Sigmoid colon (tissue), 7 donors: ENCODE measurements around the gene TPGS1. TPM values are rescaled to one million over a fixed set of nuclear protein-coding genes. Genes with fewer than 3 reads are reported as not detected.
A peak's percentile ranks its signal among the peaks of the same experiment; 100 is the strongest.

ENCODE experiments used
- DNase-seq: peaks from one replicate; pipeline ENCODE4 v3.0.0-alpha.2; 2019
- H3K27ac ChIP-seq, 4 donors: fragments of 200-600 bp; sonication (generic); one replicate each; pipeline ENCODE4 v1.5.1; 2016 to 2019; ENCODE audit warnings: mild to moderate bottlenecking in 1 of 4
- H3K27me3 ChIP-seq, 3 donors: fragments of 200-600 bp; sonication (generic); one replicate each; pipeline ENCODE4 v1.5.1; 2019; ENCODE audit warnings: mild to moderate bottlenecking in 1 of 3
- H3K36me3 ChIP-seq, 4 donors: fragments of 200-600 bp; sonication (generic); one replicate each; pipeline ENCODE4 v1.5.1; 2016 to 2019
- H3K4me1 ChIP-seq, 4 donors: fragments of 200-600 bp; sonication (generic); one replicate each; pipeline ENCODE4 v1.5.1; 2017 to 2019
- H3K4me3 ChIP-seq, 4 donors: fragments of 200-600 bp; sonication (generic); one replicate each; pipeline ENCODE4 v1.5.1; 2017 to 2019; ENCODE audit warnings: mild to moderate bottlenecking in 2 of 4, moderate library complexity in 1 of 4
- H3K9me3 ChIP-seq, 4 donors: fragments of 200-600 bp in 3 of 4; sonication (generic) in 3 of 4; one replicate each; pipeline versions ENCODE4 v1.5.1 to v1.6.1; 2013 to 2019
- EP300 ChIP-seq, 4 donors: sonication (generic); formaldehyde crosslinking; IDR thresholded peaks; one replicate each; pipeline ENCODE4 v1.6.1; 2017; ENCODE audit warnings: antibody characterized with exemption in 4 of 4
- POLR2A ChIP-seq, 2 donors: fragments of 450-650 bp; IDR thresholded peaks; one replicate each; pipeline ENCODE4 v1.6.1; 2016; ENCODE audit warnings: antibody characterized with exemption in 2 of 2, mild to moderate bottlenecking in 2 of 2, moderate library complexity in 2 of 2
- POLR2AphosphoS5 ChIP-seq, 4 donors: sonication (generic); formaldehyde crosslinking; IDR thresholded peaks; one replicate each; pipeline ENCODE4 v1.6.1; 2017; ENCODE audit warnings: antibody characterized with exemption in 4 of 4
- WGBS, 2 donors: extraction: QIAGEN DNeasy Blood & Tissue Kit; methylation state at CpG; one replicate each; pipeline ENCODE4 v1.1.7; 2013; 5-methylcytosine and 5-hydroxymethylcytosine counted together
- intact Hi-C: fragments of 100-400 bp; cut with DNase I; formaldehyde crosslinking; loops from one replicate; pipeline ENCODE4 v1.15.1; 2023
- polyA plus RNA-seq, 3 donors: library from polyadenylated mRNA; stranded (reverse); fragments of 200-250 nt; gene quantifications; one replicate each; pipeline ENCODE4 v1.2.3, GENCODE V29; 2013
- total RNA-seq, 4 donors: library from RNA; depleted of rRNA; stranded (reverse); fragments of >200 nt; gene quantifications; one replicate each; pipeline ENCODE4 v1.1.0, GENCODE V29; 2016
- TF ChIP-seq, protein P1 (sequence below), 4 experiments: fragments of 450-650 bp in 3 of 4; fragments of 200-600 bp in 1 of 4; IDR thresholded peaks; one replicate each; pipeline ENCODE4 v1.5.1; 2016 to 2019; ENCODE audit warnings: antibody characterized with exemption in 4 of 4, mild to moderate bottlenecking in 3 of 4, moderate library complexity in 2 of 4
- donor health status: healthy with polysubstance abuse.
- donor health status: Bipolar disorder and iron deficiency.
- donor health status: healthy.

TPGS1 gene
- total and polyA plus RNA-seq, 7 donors: 14.3 to 78.8 (median 36.3) TPM

DNA sequence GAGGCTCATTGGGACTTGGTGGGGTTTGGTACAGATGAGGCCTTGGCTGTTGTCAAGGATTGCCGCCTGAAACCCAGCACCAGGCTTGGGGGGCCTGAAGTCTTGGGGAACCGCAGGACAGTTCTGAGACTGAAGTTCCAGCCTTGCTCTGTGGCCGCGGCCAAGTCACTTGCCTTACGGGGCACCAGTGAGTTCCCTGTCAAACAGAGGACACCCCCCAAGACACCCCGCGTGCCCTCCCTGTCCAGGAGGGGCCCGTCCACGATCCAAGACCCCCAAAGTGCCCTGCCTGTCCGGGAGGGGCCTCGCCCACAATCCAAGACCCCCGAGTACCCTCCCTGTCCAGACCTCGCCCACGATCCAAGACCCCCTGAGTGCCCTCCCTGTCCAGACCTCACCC, 26.8 kb downstream of the TPGS1 start:
- no peaks in the 10 kb centered on the region for H3K9me3 ChIP-seq
- 85 to 86% methylated on average over 14 of the region's 14 CpGs for WGBS, 2 donors
- peaks cover 0 to 49% (median 42%) of the 10 kb centered on the region in 4 donors for H3K4me1 ChIP-seq
- peak overlapping the region; percentile 92 to 99 (median 98) for H3K27ac ChIP-seq
- no peaks in the 10 kb centered on the region for H3K27me3 ChIP-seq
- intact Hi-C loops: no loop called here
- H3K4me3 ChIP-seq: peak overlapping the region in 3 of 4 donors; percentile 78 to 94 (median 93)
- peak; percentile 64 for DNase-seq
- TF ChIP-seq, protein P1, sequence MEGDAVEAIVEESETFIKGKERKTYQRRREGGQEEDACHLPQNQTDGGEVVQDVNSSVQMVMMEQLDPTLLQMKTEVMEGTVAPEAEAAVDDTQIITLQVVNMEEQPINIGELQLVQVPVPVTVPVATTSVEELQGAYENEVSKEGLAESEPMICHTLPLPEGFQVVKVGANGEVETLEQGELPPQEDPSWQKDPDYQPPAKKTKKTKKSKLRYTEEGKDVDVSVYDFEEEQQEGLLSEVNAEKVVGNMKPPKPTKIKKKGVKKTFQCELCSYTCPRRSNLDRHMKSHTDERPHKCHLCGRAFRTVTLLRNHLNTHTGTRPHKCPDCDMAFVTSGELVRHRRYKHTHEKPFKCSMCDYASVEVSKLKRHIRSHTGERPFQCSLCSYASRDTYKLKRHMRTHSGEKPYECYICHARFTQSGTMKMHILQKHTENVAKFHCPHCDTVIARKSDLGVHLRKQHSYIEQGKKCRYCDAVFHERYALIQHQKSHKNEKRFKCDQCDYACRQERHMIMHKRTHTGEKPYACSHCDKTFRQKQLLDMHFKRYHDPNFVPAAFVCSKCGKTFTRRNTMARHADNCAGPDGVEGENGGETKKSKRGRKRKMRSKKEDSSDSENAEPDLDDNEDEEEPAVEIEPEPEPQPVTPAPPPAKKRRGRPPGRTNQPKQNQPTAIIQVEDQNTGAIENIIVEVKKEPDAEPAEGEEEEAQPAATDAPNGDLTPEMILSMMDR (IDR thresholded peaks at IDR 0.05): no peak
- TF ChIP-seq POLR2A (IDR thresholded peaks at IDR 0.05): no peak
- no peak for TF ChIP-seq EP300 (IDR thresholded peaks at IDR 0.05)
- TF ChIP-seq POLR2AphosphoS5 (IDR thresholded peaks at IDR 0.05): no peak
- peaks cover 24 to 36% (median 29%) of the 10 kb centered on the region in 4 donors for H3K36me3 ChIP-seq

DNA sequence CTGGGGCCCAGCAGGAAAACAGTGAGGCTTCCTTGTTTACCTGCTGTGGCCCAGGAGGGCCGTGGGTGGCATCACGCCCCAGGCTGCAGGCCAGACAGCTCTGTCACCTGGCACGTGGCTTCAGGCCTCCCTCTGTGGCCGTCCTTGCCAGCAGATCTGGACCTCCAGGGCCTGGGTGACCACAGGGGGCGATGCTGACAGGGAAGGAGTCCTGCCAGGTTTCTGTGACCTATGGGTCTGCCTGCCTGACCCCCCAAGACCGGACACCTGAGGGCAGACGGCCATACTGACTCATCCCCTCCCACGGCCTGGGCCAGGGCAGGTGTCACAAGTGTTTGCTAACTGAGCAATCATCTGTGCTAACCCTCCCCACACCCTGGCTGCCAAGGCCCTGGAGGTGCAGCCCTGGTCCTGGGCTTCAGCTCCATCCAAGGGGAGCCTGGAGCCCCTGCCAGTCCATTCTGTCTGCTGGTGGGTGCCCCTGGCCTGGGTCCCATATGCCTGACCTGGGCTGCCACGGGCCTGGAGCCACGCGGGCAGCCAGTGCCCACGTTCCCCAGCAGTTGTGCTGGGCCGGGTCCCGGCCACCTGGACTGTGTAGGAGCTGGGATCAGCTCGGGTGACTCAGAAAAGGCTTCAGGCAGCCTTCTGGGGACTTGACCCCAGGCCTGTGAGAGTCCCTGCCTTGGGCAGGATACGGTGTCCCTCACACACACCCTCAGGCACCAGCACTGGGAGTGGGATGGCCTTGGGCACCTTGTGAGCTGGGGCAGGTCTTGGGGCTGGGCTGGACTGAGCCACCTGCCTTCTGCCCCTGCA, 27.9 kb downstream of the TPGS1 start:
- intact Hi-C loops: no loop called here
- Histone ChIP-seq H3K9me3 (no peaks in the 10 kb centered on the region), H3K4me3 (no peak overlapping the region), H3K27me3 (no peaks in the 10 kb centered on the region), H3K27ac (peak overlapping the region; percentile 7 to 53 (median 36)), H3K4me1 (peaks cover 0 to 52% (median 45%) of the 10 kb centered on the region in 4 donors), H3K36me3 (peaks cover 30 to 43% (median 34%) of the 10 kb centered on the region in 4 donors)
- peak; percentile 66 for DNase-seq
- no peak for TF ChIP-seq POLR2A (IDR thresholded peaks at IDR 0.05)
- TF ChIP-seq POLR2AphosphoS5 (IDR thresholded peaks at IDR 0.05): no peak
- no peak for TF ChIP-seq EP300 (IDR thresholded peaks at IDR 0.05)
- TF ChIP-seq, protein P1 (IDR thresholded peaks at IDR 0.05): no peak
- WGBS, 2 donors: 65 to 76% methylated on average over 16 of the region's 16 CpGs

DNA sequence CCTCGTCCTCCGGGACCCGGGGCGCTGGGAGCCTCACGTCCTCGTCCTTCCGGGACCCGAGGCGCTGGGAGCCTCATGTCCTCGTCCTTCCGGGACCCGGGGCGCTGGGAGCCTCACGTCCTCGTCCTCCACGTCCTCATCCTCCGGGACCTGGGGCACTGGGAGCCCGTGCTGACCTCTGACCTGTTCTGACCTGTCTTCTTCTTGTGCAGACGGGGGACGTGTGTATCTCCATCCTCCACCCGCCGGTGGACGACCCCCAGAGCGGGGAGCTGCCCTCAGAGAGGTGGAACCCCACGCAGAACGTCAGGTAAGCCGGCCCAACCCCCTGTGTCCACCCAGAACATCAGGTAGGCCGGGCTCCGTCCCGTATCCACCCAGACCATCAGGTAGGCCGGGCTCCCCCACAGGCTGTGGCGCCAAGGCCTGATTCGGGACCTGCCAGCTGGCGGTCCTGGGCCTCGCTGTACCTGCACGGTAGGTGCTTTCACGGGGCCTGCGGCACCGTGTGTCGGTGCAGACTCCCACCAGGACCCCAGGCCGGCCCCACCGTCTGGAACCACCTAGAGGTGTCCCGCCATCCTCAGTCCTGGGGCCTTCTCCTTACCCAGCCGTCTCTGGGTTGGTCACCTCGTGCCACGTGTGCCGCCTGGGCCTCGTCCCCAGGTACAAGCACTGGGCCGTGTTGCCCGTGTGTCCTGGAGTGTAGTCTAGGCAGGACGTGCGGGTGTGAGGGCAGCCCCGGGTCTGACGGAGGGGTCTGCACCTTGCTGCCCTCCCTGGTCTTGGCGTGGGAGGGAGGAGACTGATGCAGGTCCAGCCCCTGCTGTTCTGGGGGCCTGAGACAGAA, 29.0 kb downstream of the TPGS1 start:
- intact Hi-C loops: no loop called here
- H3K27me3 ChIP-seq: no peaks in the 10 kb centered on the region
- H3K36me3 ChIP-seq: peaks cover 32 to 49% (median 37%) of the 10 kb centered on the region in 4 donors
- H3K27ac ChIP-seq: no peak overlapping the region
- H3K4me1 ChIP-seq: peaks cover 0 to 44% (median 39%) of the 10 kb centered on the region in 4 donors
- no peaks in the 10 kb centered on the region for H3K9me3 ChIP-seq
- H3K4me3 ChIP-seq: no peak overlapping the region
- WGBS, 2 donors: 92 to 94% methylated on average over 55 of the region's 55 CpGs
- TF ChIP-seq, protein P1 (IDR thresholded peaks at IDR 0.05): no peak
- TF ChIP-seq POLR2AphosphoS5 (IDR thresholded peaks at IDR 0.05) (no peak), POLR2A (IDR thresholded peaks at IDR 0.05) (no peak), EP300 (IDR thresholded peaks at IDR 0.05) (no peak)
- DNase-seq: no peak

DNA sequence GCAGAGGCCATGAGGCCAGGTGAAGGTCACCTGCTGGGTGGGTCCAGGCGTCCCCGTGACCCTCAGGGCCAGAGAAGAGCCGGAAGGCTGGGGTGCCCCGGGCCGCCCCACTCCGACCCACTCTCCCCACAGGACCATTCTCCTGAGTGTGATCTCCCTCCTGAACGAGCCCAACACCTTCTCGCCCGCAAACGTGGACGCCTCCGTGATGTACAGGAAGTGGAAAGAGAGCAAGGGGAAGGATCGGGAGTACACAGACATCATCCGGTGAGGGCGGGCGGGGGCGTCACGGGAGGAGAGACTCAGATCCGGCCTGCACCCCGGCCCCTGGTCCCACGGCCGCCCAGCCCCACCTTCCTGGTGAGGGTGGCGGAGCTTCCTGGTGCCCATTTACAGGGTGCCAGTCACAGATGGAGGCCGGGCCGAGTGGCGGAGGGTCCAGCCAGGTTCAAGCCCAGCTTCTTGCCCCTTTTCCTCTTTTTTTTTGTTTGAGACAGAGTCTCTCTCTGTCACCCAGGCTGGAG, 29.6 kb downstream of the TPGS1 start:
- H3K36me3 ChIP-seq: peaks cover 36 to 56% (median 44%) of the 10 kb centered on the region in 4 donors
- H3K27ac ChIP-seq: no peak overlapping the region
- no peaks in the 10 kb centered on the region for H3K9me3 ChIP-seq
- WGBS, 2 donors: 95 to 96% methylated on average over 26 of the region's 26 CpGs
- no peak for DNase-seq
- no peak overlapping the region for H3K4me3 ChIP-seq
- no peak for TF ChIP-seq POLR2A (IDR thresholded peaks at IDR 0.05)
- TF ChIP-seq EP300 (IDR thresholded peaks at IDR 0.05): no peak
- TF ChIP-seq POLR2AphosphoS5 (IDR thresholded peaks at IDR 0.05): no peak
- TF ChIP-seq, protein P1 (IDR thresholded peaks at IDR 0.05): no peak
- intact Hi-C loops: no loop called here
- H3K27me3 ChIP-seq: no peaks in the 10 kb centered on the region
- H3K4me1 ChIP-seq: peaks cover 0 to 44% (median 39%) of the 10 kb centered on the region in 4 donors
